Activated T-cell treated with anti-CD3 and anti-CD28 coated beads for 4 hours (primary cell): Measurements from ENCODE around the gene XRCC3.
"Not testable (repeated sequence)": the region's sequence is repeated elsewhere in the genome, so short reads cannot be mapped to it uniquely, and the experiment has no call there.

Experiments
- DNase-seq: peaks from one replicate; pipeline ENCODE4 v3.0.0-alpha.2; 2020

Gene XRCC3

GRCh38 chr14:103705118-103705503 lies 10.1 kb downstream of the XRCC3 start:
- DNase-seq = no peak

- DNase-seq = no peak
Observed at GRCh38 chr14:103704708-103705107, 10.5 kb downstream of the XRCC3 start.

- no peak for DNase-seq
Observed at GRCh38 chr14:103703433-103704385, 11.5 kb downstream of the XRCC3 start.

GRCh38 chr14:103702497-103703432 lies 12.5 kb downstream of the XRCC3 start:
- no peak for DNase-seq

DNA sequence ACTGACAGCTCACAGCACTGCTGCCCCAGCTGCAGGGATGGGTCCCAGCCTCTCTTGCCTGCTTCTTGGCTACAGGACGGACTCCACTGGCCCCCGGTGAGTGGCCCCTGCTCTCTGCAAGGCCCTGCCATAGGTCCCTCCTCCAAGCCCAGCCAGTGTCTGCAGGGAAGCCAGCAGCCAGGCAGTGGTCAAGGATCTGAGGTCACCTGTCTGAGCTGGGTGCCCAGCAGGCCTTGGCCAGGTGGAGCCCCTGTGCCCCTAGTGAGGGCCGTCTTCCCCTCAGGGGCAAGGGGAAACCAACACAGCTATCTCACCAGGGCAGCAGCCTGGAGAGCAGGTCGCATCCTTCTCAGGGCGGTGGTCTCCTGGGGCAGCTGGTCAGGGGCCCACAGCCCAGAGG lies 13.2 kb downstream of the XRCC3 start:
- no peak for DNase-seq

DNA sequence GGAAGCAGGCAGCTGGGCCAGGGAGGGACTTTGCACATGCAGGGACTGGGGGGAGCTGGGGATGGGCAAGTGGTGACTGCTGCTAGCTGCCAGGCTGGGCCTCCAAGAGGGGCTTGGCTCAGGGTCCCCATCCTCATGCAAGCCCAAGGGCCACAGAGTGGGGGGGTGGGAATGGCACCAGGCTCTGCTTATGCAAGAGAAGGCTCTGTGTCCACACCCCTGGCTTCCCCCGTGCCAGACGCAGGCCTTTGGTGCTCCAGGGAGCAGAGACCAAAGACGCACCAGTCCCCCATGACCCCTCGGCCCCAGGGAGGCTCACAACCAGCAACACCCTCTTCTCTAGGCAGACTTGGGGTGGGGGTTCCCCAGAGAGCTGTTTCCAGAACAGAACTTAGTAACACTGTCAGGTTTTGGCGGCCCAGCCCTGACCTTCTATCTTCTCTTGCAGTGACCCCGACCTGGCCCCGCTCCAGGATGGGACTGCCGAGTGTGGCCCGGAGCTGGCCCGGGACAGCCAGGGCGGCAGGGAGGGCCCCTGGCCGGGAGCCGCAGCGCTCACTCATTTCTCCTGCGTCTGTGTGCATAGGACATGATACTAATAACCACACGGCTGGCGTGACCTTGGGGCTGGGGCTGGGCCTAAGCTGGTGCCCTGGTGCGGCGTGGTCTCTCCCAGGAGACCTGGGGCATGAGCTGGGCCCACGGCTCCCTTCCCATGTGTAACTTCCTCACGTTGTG lies 14.3 kb downstream of the XRCC3 start:
- DNase-seq = no peak

- DNase-seq = no peak
Observed at GRCh38 chr14:103699901-103700752, 15.1 kb downstream of the XRCC3 start.

GRCh38 chr14:103699261-103699661 lies 16.0 kb downstream of the XRCC3 start:
- no peak for DNase-seq

GRCh38 chr14:103698380-103699260 lies 16.6 kb downstream of the XRCC3 start:
- DNase-seq = no peak

GRCh38 chr14:103697603-103698379 lies 17.5 kb downstream of the XRCC3 start:
- DNase-seq = no peak

DNA sequence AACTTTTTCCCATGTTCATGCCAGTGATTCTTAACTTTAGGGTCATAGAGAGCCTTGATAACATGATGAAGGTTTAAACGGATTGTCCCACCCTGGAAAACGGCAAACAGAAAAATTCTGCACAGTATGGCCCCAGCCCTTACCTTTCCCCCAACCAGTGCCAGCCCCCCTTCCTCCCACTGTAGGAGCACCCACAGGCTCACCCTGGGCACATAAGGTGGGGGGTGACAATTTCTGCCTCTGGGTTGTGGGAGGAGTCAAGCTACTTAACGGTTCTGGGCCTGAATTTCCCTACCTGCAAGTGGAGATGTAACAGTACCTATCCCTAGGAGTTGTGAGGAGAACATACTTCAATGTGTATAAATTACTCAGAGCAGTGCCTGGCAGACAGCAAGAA lies 18.0 kb downstream of the XRCC3 start:
- DNase-seq = no peak

GRCh38 chr14:103696466-103697071 lies 18.7 kb downstream of the XRCC3 start:
- DNase-seq = no peak

- no peak for DNase-seq
Observed at GRCh38 chr14:103696070-103696402, 19.2 kb downstream of the XRCC3 start.

GRCh38 chr14:103695296-103696069 lies 19.8 kb downstream of the XRCC3 start:
- no peak for DNase-seq

DNA sequence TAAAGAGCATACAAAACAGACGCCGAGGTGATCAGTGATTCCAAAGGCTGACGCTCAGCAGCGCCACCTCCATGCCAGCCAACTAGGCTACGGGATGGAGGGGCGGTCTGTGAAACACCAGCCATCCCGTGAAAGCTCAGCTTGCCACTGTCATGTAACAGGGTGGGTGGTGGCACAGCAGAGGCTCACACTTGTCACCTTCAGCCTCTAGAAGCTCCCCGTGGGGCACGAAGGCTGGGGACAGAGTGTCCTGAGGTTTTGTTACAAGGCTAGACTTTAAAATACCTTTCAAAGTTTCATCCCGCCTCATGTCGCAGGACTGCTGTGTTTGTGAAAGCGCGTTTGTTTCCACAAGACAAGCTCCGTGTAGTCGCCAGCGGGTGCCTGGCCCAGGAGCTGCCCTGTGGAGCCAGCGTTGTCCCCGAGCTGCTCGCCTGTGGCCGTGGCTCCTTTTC lies 20.7 kb downstream of the XRCC3 start:
- DNase-seq = no peak

GRCh38 chr14:103693515-103693914 lies 21.7 kb downstream of the XRCC3 start:
- no peak for DNase-seq

DNA sequence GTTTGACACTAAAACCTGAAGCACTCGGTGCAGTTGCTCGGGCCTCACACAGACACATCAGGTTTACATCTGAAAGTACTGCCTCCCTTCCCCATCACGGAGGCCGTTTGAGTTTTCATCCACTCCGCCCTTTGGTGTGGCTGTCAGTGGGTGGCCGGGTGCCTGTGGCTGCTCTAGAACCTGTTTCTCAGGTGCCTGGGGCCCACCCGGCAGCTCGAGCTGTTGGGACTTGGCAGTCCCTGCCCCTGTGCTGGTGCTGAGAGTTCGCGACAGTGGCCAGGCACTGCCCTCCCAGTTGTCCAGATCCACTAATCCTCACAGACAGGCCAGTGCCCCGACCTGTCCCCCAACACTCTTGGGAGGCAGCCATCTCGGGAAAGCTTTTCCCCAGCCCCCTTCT lies 22.4 kb downstream of the XRCC3 start:
- DNase-seq = no peak

DNA sequence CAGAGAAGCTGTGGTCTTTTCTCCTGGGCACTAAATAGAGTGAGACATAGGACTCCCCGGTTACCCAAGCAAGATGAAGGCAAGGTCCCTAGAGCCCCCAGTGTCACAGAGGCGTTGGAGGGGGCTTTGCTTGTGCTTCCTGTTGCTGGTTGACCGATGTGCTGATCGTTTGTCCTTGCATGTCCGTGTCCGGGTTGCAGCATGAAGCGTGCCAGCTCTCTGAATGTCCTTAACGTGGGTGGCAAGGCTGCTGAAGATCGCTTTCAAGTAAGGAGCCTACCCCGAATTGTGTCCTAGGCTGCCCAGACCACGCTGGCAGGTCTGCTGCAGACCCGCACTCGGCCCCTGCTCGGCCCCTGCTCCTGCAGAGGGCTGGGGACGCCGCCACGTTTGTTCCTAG lies 23.1 kb downstream of the XRCC3 start:
- DNase-seq = no peak

GRCh38 chr14:103691655-103692054 lies 23.6 kb downstream of the XRCC3 start:
- DNase-seq = not testable (repeated sequence)
